Endothelial cell (in vitro differentiated cells): ENCODE measurements around the gene TRPM3. TPM values are rescaled to one million over a fixed set of nuclear protein-coding genes. Genes with fewer than 3 reads are reported as not detected.

ENCODE experiments used
- DNase-seq: peaks from one replicate; pipeline ENCODE4 v3.0.0; 2021; ENCODE audit warnings: low spot score
- H3K27ac Mint-ChIP-seq: one replicate; pipeline ENCODE4 v1.8.0; 2021; ENCODE audit warnings: mixed read lengths, inconsistent platforms; ENCODE audit not compliant: unreplicated experiment
- H3K27me3 Mint-ChIP-seq: one replicate; pipeline ENCODE4 v1.8.0; 2021; ENCODE audit warnings: mild to moderate bottlenecking, moderate library complexity, mixed read lengths, inconsistent platforms; ENCODE audit not compliant: unreplicated experiment
- H3K36me3 Mint-ChIP-seq: one replicate; pipeline ENCODE4 v1.8.0; 2021; ENCODE audit warnings: mild to moderate bottlenecking, low read depth, mixed read lengths, inconsistent platforms; ENCODE audit not compliant: unreplicated experiment
- H3K4me1 Mint-ChIP-seq: one replicate; pipeline ENCODE4 v1.8.0; 2021; ENCODE audit warnings: mild to moderate bottlenecking, mixed read lengths, inconsistent platforms; ENCODE audit not compliant: unreplicated experiment
- H3K4me3 Mint-ChIP-seq: one replicate; pipeline ENCODE4 v1.8.0; 2021; ENCODE audit warnings: mild to moderate bottlenecking, mixed read lengths, inconsistent platforms; ENCODE audit not compliant: unreplicated experiment
- H3K9me3 Mint-ChIP-seq: one replicate; pipeline ENCODE4 v1.8.0; 2021; ENCODE audit warnings: mixed read lengths, inconsistent platforms; ENCODE audit not compliant: unreplicated experiment
- total RNA-seq: library from RNA; stranded (reverse); fragmentation: NEBNext Ultra II Directional; extraction: Animal tissue kit (Norgen Biotek cat#: 25700); gene quantifications from one replicate; pipeline ENCODE4 v1.2.1, GENCODE V29; 2021; ENCODE audit not compliant: unreplicated experiment
- TF ChIP-seq, protein P1 (sequence below): fragments of 200-600 bp; sonication (generic); IDR thresholded peaks from one replicate; pipeline ENCODE4 v1.5.0; 2021; ENCODE audit warnings: antibody characterized with exemption; ENCODE audit not compliant: unreplicated experiment

The TRPM3 gene
- total RNA-seq, 1 donor from 2014 or later: 0.54 TPM

DNA sequence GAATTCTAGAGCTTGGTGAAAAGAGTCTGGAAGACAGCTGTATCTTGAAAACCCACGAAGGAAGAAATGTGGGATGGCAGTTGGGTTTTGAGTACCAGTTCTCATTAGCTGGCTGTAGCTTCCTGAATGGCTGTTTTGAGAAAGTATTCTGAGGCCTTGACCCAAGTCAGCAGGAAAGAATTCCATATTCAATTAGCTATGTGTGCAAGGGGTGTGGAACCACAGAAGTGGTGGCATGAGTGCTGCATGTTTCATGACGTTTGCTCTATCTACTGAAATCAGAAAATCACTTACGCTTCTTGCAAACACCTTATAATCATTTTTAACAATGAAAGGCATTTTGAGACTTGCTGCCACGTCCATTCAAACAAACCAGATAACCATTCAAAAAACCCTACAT is 69.1 kb downstream of the TRPM3 start:
- no peaks in the 10 kb centered on the region for H3K27me3 Mint-ChIP-seq
- TF ChIP-seq, protein P1, sequence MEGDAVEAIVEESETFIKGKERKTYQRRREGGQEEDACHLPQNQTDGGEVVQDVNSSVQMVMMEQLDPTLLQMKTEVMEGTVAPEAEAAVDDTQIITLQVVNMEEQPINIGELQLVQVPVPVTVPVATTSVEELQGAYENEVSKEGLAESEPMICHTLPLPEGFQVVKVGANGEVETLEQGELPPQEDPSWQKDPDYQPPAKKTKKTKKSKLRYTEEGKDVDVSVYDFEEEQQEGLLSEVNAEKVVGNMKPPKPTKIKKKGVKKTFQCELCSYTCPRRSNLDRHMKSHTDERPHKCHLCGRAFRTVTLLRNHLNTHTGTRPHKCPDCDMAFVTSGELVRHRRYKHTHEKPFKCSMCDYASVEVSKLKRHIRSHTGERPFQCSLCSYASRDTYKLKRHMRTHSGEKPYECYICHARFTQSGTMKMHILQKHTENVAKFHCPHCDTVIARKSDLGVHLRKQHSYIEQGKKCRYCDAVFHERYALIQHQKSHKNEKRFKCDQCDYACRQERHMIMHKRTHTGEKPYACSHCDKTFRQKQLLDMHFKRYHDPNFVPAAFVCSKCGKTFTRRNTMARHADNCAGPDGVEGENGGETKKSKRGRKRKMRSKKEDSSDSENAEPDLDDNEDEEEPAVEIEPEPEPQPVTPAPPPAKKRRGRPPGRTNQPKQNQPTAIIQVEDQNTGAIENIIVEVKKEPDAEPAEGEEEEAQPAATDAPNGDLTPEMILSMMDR: no peak
- no peak for DNase-seq
- H3K4me1 Mint-ChIP-seq: no peaks in the 10 kb centered on the region
- no peak overlapping the region for H3K4me3 Mint-ChIP-seq
- H3K36me3 Mint-ChIP-seq: no peaks in the 10 kb centered on the region
- no peak overlapping the region for H3K27ac Mint-ChIP-seq
- no peaks in the 10 kb centered on the region for H3K9me3 Mint-ChIP-seq

DNA sequence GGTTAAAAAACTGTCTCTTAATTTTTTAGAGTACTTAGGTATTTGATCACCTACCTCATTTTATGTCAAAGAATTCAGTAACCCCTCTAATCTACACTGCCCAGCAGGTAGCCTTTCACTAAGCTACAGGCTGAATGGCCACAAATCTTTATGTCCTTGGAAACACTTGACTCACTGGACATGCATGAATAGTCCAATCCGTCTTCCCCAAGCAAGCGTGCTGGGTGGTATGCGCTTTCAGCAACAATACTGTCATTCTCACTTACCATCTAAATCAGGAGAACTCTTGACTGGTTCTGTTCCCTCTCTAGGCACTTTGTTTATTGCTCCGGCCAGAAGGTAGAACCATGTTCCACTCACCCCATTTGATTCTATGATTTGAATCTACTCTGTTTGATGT is 73.1 kb downstream of the TRPM3 start:
- Mint-ChIP-seq H3K4me1 (no peaks in the 10 kb centered on the region), H3K27ac (no peak overlapping the region), H3K4me3 (no peak overlapping the region), H3K36me3 (no peaks in the 10 kb centered on the region), H3K9me3 (no peaks in the 10 kb centered on the region), H3K27me3 (no peaks in the 10 kb centered on the region)
- DNase-seq: no peak
- TF ChIP-seq, protein P1: no peak

DNA sequence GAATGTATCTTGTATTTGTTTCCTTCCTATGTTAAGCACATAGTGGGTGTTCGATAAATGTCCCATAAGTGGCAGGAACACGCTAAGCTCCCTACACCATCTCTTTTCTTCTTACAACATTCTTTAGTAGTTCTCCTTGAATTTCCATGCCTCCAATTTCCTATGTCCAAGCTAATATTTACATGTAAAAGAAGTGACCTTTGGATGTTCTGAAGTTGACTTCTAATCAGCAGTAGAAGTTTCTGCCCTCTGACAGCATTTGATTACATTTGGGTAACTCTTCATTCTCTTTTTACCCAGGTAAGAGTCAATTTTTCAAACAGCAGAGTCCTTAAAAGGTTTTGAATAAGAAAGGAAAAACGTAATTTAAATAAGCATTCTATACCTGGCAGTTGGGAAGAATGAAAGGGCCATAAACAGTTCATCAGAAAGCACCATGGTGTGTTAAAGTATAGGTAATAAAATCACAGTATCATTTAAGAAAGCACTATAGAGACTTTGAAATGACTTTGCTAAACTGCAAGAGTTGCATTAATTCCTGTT is 78.9 kb downstream of the TRPM3 start:
- TF ChIP-seq, protein P1: no peak
- DNase-seq: no peak
- Mint-ChIP-seq H3K4me1 (no peaks in the 10 kb centered on the region), H3K27me3 (no peaks in the 10 kb centered on the region), H3K27ac (no peak overlapping the region), H3K9me3 (no peaks in the 10 kb centered on the region), H3K4me3 (no peak overlapping the region), H3K36me3 (no peaks in the 10 kb centered on the region)

DNA sequence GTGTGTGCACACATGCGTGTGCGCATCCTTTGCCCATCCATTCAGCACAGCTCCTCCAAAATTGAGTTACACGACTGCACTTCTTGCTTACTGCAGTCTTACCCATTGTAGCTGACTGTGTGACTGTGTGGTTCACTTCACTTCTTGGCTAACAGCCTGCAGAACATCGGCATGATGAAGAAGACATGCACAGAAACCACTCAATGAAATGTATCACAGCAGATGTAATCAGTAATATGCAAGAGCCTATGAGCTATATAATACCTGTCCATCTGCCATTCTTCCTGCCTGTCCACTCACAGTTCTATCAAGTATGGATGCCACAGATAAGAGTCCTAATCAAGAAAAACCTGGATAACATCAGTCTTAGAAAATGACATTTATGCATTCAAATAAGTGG is 83.9 kb downstream of the TRPM3 start:
- H3K27ac Mint-ChIP-seq: no peak overlapping the region
- no peaks in the 10 kb centered on the region for H3K36me3 Mint-ChIP-seq
- no peaks in the 10 kb centered on the region for H3K4me1 Mint-ChIP-seq

DNA sequence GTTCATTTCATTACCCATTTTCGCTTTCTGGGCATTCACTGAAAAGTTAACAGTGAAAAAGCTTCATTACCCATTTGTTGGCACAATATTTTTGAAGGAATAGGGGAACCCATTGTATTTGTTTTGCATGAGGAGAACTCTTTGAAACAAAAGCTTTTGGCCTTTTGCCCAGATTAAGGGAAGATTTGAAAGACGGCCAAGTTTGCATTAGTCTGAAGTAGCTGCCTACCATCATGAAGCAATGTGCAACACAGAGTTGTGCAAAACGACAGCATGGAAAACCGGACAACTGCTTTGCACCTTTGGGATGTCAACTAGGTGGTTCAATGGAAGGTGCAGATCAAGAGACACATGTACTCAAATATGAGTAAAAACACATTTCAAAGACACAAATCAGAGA is 84.9 kb downstream of the TRPM3 start:
- DNase-seq: no peak
- no peak overlapping the region for H3K27ac Mint-ChIP-seq
- no peaks in the 10 kb centered on the region for H3K4me1 Mint-ChIP-seq
- no peaks in the 10 kb centered on the region for H3K36me3 Mint-ChIP-seq
- H3K27me3 Mint-ChIP-seq: no peaks in the 10 kb centered on the region
- no peaks in the 10 kb centered on the region for H3K9me3 Mint-ChIP-seq
- TF ChIP-seq, protein P1: no peak
- no peak overlapping the region for H3K4me3 Mint-ChIP-seq

More for the DNA sequence above, 83.9 kb downstream of the TRPM3 start:
- H3K27me3 Mint-ChIP-seq: no peaks in the 10 kb centered on the region
- H3K9me3 Mint-ChIP-seq: no peaks in the 10 kb centered on the region
- no peak overlapping the region for H3K4me3 Mint-ChIP-seq
- TF ChIP-seq, protein P1: no peak
- no peak for DNase-seq
